ENCODE measurements around the gene HOXD1.

- no peak for TF ChIP-seq CTCF (IDR thresholded peaks at IDR 0.05)
- no peak for TF ChIP-seq POLR2AphosphoS5 (IDR thresholded peaks at IDR 0.05)
- no peak for TF ChIP-seq POLR2A (IDR thresholded peaks at IDR 0.05)
- no peak for TF ChIP-seq EP300 (IDR thresholded peaks at IDR 0.05)
Measured at GRCh38 chr2:176211110-176211509, 22.6 kb downstream of the HOXD1 start.
